ENCODE data around the gene OR6C74.

OR6C74 gene

DNA sequence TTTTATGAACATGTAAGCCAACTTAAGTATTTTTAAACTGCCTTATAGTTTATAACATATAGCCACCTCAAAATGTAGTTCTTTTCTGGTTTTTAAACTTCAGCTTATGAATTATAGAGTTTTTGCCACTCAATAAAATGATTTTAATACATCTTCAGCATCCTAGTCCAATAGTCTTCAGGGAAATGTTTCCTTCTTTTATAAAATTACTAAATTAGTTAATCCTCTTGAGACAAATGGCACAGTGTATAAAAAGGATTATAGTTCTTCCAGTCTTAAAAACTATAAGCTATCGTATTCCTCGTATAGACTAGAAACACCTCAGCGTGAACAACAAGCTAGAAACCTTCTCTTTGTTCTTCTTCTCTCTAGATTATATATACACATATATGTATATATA is at the start of gene OR6C74:
TSS of gene OR6C74 (plus strand) at position 301 of the 400 bp plus-strand sequence. CDS start 2,679 bp downstream, outside the sequence.
- no peak for DNase-seq (ENCODE audit: low spot score)

DNA sequence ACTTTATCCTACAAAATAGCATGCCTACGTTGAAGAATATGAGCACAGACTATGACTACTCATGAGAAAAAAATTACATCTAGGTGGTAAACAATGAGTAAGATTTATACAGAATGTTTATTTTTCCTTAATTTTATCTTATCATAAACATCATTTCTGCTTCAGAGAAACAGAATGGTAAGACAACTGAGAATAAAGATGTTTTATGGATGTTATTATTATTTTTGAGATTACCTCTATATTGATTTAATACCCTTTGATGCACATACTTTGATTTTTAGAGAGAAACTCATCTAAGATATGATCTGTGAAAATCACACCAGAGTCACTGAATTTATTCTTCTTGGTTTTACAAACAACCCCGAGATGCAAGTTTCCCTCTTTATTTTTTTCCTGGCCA is 23.7 kb upstream of the OR6C74 start, which contains the start of gene OR10A7:
TSS of gene OR10A7 (plus strand) at position 301 of the 400 bp plus-strand sequence. CDS start at position 301, 0 bp downstream.
- no peak for DNase-seq (ENCODE audit: low spot score)

DNA sequence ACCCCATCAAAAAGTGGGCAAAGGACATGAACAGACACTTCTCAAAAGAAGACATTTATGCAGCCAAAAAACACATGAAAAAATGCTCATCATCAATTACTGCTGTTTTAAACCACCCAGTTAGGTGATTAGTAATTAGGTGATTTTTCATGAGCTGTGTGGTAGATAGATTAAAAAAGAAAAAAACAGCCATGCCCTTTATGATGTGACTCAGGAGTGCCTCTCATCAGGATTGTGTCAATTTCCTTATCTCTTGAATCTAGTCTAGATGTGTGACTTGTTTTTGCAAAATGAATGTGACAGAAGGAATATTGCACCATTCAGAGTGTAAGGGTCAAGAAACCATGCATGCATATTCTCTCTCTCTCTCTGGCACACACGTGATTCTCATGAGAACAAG is 17.9 kb upstream of the OR6C74 start:
- no peak for DNase-seq (ENCODE audit: low spot score)

DNA sequence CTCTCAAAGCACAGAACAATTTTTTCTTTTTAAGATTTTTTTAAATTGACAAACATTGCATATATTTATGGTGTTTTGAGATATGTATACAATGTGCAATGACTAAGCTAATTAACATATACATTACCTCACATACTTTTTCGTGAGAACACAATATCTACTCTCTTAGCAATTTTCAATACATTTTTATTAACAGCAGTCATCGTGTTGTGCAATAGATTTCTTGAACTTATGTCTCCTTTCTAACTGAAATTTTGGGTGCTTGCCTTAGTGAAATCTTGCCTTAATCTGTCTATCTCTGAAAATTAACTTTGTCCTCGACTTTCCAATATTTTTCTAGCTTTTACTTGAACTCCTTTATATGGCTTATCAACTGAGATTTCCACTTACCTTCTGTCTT is 16.8 kb upstream of the OR6C74 start:
- no peak for DNase-seq (ENCODE audit: low spot score)

DNA sequence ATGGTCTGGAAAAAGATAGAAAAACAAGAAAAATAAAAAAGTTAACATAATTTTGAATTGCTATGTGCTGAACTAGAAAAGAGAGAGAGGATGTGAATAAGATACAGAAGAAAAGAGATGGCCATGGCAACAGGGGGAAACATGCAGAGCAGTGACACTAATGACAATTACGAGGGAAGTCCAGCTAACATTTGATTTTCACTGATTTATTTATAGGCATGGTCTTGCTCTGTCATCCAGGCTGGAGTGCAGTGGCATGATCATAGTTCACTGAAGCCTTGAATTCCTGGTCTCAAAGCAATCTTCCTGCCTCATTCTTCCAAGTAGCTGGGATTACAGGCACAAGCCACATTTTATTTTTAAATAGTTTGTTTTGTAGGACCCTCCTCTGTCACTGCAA is 1.8 kb downstream of the OR6C74 start:
- DNase-seq (ENCODE audit: low spot score): no peak

DNA sequence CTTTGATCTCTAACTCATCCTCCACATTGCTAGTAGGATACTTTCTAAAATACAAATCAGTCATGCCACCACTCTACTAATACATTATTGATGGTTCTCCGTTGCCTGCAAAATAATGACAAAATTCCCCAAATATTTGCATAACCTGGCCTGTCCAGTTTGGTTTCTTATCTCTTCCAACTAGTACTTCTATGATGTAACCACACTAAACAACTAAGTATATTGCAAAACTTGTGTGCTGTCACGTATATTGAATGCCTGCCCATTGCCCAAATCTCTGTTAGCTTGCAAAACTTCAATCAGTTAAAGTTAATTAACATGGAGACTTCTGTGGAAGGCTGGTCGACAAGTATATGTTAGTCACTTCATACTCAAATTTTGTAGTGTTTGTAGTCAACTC is 6.5 kb downstream of the OR6C74 start:
- peak; percentile 0 for DNase-seq (ENCODE audit: low spot score)

DNA sequence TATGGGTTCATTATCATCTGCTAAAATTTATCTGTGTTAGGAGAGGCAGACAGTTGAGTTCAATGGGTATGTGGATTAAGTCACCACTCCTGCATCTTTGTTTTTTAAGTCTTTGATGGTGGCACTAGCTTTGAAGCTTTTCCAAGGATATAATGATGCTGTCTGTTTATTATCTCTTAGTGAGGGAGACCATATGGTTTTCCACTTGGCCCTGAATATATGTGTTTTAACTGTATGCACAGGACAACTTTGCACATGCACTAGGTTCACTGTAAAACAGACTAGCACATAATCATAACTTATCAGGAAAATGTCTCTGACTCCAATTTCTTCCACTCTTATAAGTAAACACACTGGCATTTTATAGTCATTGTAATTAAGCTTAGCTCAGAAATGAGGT is 8.9 kb downstream of the OR6C74 start:
- no peak for DNase-seq (ENCODE audit: low spot score)

DNA sequence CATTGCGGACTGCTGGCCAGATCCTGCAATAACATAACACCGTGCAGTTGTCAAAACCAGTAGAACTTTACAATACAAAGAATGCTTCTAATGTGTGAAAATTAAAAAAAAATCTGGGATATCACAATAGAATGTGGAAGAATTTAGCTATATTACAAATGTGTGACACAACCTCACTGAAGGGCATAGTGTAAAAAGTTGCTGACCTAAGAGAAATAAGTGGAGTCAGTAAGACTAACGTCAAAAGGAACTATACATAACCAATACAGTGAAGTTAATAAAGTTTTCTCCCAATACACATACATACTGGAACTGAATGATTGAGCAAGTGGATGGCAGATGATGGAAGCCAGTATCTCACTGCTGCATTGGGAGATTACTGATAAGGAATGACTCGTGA is 12.4 kb downstream of the OR6C74 start:
- no peak for DNase-seq (ENCODE audit: low spot score)

DNA sequence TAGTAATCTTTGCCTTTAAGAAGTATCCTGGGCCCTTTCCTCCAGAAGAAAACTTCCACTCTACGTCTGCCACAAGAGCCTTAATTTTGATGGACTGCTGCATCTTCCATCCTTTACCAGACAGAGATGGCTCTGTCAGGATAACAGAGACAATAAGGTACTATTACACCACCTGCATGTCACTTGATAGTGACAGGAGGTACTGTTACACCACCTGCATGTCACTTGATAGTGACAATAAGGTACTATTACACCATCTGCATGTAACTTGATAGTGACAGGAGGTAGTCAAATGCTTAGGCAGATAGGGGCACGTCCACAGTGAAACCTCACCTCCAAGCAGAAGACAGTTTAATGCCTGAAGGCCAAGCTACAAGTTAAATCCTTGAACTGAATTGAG is 13.9 kb downstream of the OR6C74 start:
- DNase-seq (ENCODE audit: low spot score): no peak

DNA sequence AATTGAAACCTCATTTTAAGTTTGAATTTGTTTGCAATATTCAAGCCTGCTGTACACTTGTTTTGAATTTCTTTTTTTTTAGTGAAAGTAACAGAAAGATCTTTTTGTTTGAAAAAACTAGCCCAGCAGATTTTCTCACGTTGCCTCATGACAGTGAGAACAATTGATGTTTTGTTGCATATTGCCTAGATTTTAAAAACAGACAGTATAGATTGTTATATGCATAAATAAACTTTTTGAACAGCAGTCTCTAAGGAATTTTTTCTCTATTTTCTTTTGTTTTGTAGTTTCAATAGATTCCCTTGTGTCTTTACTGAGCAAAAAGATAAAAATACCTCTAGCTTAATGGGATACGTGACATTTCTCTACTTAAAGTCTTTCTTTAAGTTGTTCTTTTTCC is 36.6 kb downstream of the OR6C74 start:
- DNase-seq (ENCODE audit: low spot score): no peak

DNA sequence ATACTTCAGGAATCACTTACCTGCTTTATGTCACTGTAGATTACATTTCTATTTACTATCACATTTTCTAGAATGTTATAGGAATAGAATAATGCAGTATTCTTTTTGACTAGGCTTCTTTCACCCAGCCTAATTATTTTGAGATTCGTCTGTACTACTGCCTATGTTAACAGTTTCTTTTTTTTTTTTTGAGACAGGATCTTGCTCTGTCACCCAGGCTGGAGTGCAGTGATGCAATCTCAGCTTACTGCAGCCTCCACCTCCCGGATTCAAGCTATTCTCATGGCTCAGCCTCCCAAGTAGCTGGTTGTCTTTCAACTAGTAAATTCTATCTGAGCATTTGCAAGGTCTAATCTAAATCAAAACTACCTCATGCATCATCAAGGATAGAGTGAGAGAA is 45.6 kb downstream of the OR6C74 start:
- DNase-seq (ENCODE audit: low spot score): no peak
